Stimulated activated CD4-positive, alpha-beta T cell treated with anti-CD3 and anti-CD28 coated beads, TNF-alpha, amount 100 ng/mL, for 48 hours (primary cell): ENCODE data around the gene WEE1.
"Not testable (repeated sequence)": the region's sequence is repeated elsewhere in the genome, so short reads cannot be mapped to it uniquely, and the experiment has no call there.

Experiments
- DNase-seq, 3 donors: peaks; one replicate each; pipeline ENCODE4 v3.0.0-alpha.2; 2020; ENCODE audit warnings: low read depth in 3 of 3

WEE1 gene

GRCh38 chr11:9622353-9622752 lies 48.9 kb downstream of the WEE1 start:
- not testable (repeated sequence) for DNase-seq

- DNase-seq: not testable (repeated sequence)
Observed at GRCh38 chr11:9623053-9623452, 49.6 kb downstream of the WEE1 start.

- no peak for DNase-seq
Observed at GRCh38 chr11:9624448-9624847, 51.0 kb downstream of the WEE1 start.

- no peak for DNase-seq
Observed at GRCh38 chr11:9625162-9625561, 51.7 kb downstream of the WEE1 start.

- no peak for DNase-seq
Observed at GRCh38 chr11:9625728-9626127, 52.3 kb downstream of the WEE1 start.

GRCh38 chr11:9626496-9627394 lies 53.3 kb downstream of the WEE1 start:
- no peak for DNase-seq

- DNase-seq: no peak
Observed at GRCh38 chr11:9629064-9629463, 55.6 kb downstream of the WEE1 start.

- no peak for DNase-seq
Observed at GRCh38 chr11:9633679-9634078, 60.2 kb downstream of the WEE1 start.

- DNase-seq: no peak
Observed at GRCh38 chr11:9636691-9637090, 63.2 kb downstream of the WEE1 start.

- no peak for DNase-seq
Observed at GRCh38 chr11:9639099-9639498, 65.6 kb downstream of the WEE1 start.
